NB4 (cell line): ENCODE results near the gene GTPBP10.

Experiments used
- DNase-seq: peaks from one replicate; pipeline ENCODE4 v3.0.0; 2010; ENCODE audit warnings: low read depth
- H3K4me3 ChIP-seq: one replicate; pipeline ENCODE4 v1.5.1; 2011; ENCODE audit warnings: mild to moderate bottlenecking, low read depth, low read length, moderate library complexity
- CTCF ChIP-seq: IDR thresholded peaks from one replicate; pipeline ENCODE4 v1.5.1; 2012; ENCODE audit warnings: low read depth, low read length
- MAX ChIP-seq: IDR thresholded peaks from 2 replicates; pipeline ENCODE4 v1.6.1; 2011; ENCODE audit warnings: low read depth, low read length
- MYC ChIP-seq: IDR thresholded peaks from 2 replicates; pipeline ENCODE4 v1.6.1; 2011; ENCODE audit warnings: low read depth, low read length
- POLR2A ChIP-seq: IDR thresholded peaks from 2 replicates; pipeline ENCODE4 v1.6.1; 2011; ENCODE audit warnings: mild to moderate bottlenecking; ENCODE audit not compliant: insufficient read length; ENCODE audit errors: extremely low read depth

Gene GTPBP10

GRCh38 chr7:90346336-90347125, at the start of gene GTPBP10:
Gene GTPBP10 (plus strand): TSS chr7:90346716. CDS start chr7:90346742, 26 bp downstream.
- peak within 1 kb of the TSS; percentile 97 for H3K4me3 ChIP-seq
- TF ChIP-seq MYC = peak; percentile 94
- peak; percentile 98 for TF ChIP-seq POLR2A
- peak; percentile 85 for TF ChIP-seq MAX
- TF ChIP-seq CTCF = peak; percentile 72
- peak; percentile 99 for DNase-seq

GRCh38 chr7:90298145-90299038, 48.1 kb upstream of the GTPBP10 start:
- DNase-seq = peak; percentile 63
- no peak for TF ChIP-seq MAX
- TF ChIP-seq POLR2A = no peak
- no peak for TF ChIP-seq MYC
- peak; percentile 76 for TF ChIP-seq CTCF
- no peak overlapping the region for H3K4me3 ChIP-seq

- H3K4me3 ChIP-seq = no peak overlapping the region
- TF ChIP-seq POLR2A (no peak), MAX (no peak), CTCF (no peak), MYC (no peak)
- DNase-seq = no peak
Measured at GRCh38 chr7:90303241-90303640, 43.3 kb upstream of the GTPBP10 start.

GRCh38 chr7:90309872-90310271, 36.6 kb upstream of the GTPBP10 start:
- TF ChIP-seq MAX = no peak
- no peak overlapping the region for H3K4me3 ChIP-seq
- no peak for DNase-seq

GRCh38 chr7:90311175-90311574, 35.3 kb upstream of the GTPBP10 start:
- no peak overlapping the region for H3K4me3 ChIP-seq
- DNase-seq = no peak
- TF ChIP-seq MAX = no peak

- TF ChIP-seq MAX (no peak), CTCF (peak; percentile 22)
- DNase-seq = peak; percentile 21
- no peak overlapping the region for H3K4me3 ChIP-seq
Measured at GRCh38 chr7:90312745-90313144, 33.8 kb upstream of the GTPBP10 start.
